GM18517 (cell line): Measurements from ENCODE around the gene WTIP.
"Not testable (repeated sequence)": the region's sequence is repeated elsewhere in the genome, so short reads cannot be mapped to it uniquely, and the experiment has no call there.

ENCODE experiments used
- ATAC-seq: cut with Tn5 transposase; IDR thresholded peaks from one replicate; pipeline ENCODE4 v1.9.1; 2021; ENCODE audit warnings: mild to moderate bottlenecking, moderate library complexity; ENCODE audit not compliant: unreplicated experiment

The WTIP gene

DNA sequence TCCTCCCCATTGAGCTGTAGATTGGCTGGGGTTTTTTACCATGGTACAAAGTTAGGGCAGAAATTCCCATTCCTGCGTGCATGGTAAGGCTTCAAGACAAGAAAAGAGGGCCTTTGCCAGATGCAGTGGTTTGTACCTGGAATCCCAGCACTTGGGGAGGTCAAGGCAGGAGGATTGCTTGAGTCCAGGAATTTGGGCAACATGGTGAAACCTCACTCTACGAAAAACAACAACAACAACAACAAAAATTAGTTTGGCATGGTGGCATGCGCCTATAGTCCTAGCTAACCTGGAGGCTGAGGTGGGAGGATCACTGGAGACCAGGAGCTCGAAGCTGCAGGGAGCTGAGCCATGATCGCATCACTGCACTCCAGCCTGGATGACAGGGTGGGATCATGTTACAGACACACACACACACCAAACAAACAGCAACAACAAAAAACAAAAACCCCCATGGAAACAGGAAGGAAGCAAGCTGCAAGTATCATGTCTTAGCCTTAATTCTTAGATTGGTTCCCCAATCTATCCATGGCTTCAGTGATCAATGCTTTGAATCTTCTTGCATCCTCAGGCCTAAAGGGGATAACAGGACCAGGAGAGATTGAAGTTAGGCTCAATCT, 5.5 kb upstream of the WTIP start:
- no peak for ATAC-seq

DNA sequence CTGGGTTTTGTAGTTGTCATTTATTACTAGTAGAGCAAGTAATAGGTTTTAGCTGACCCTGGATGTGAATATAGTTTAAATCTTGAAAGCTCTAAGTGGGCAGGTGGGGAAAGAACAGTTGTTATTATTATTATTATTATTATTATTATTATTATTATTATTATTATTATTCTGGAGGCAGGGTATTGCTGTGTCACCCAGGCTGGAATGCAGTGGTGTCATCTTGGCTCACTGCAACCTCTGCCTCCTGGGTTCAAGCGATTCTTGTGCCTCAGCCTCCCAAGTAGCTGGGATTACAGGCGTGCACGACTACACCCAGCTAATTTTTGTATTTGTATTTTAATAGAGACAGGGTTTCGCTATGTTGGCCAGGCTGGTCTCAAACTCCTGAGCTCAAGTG, 3.1 kb upstream of the WTIP start:
- ATAC-seq, result not testable (repeated sequence)

DNA sequence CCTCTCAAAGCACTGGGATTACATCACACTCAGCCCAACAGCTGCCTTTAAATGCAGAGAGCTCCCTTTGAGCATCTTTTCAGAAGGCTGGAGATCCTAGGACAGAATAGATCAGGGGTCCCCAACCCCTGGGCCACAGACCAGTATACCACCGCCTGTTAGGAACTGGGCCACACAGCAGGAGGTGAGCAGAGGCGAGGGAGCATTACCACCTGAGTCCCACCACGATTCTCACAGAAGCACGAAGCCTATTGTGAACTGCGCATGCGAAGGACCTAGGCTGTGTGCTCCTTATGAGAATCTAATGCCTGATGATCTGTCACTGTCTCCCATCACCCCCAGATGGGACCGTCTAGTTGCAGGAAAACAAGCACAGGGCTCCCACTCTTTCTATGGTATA, 2.2 kb upstream of the WTIP start:
- ATAC-seq, result no peak

DNA sequence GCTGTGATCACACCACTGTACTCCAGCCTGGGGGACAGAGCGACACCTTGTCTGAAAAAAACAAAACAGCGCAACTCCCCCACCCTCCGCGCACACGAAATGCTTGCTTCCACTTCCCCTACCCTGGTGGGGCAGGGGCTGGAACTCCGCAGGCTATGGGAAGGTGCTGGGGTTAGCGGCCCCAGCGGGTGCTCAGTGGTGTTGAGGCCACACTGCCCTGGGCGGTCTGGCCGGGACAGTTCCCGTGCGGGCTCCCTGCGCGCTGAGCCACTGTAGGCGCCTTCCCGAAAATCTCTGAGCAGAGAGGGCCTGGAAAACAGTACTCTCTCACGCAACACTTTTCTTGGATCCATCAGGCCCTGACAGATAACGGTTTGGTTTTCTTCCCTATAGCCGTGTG, 1.1 kb upstream of the WTIP start:
- ATAC-seq, result no peak

DNA sequence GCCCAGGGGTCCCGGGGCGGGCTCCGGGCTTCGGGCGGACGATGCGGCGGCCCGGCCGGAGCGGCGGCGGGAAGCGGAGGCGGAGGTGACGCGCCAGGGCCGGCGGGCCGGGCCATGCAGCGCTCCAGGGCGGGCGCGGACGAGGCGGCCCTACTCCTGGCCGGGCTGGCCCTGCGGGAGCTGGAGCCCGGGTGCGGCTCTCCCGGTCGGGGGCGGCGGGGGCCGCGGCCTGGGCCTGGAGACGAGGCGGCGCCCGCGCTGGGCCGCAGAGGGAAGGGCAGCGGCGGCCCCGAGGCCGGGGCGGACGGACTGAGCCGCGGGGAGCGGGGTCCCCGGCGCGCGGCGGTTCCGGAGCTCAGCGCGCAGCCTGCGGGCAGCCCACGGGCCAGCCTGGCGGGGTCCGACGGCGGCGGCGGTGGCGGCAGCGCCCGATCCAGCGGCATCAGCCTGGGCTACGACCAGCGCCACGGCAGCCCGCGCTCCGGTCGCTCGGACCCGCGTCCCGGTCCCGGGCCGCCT, 362 bp downstream of the WTIP start:
- no peak for ATAC-seq

DNA sequence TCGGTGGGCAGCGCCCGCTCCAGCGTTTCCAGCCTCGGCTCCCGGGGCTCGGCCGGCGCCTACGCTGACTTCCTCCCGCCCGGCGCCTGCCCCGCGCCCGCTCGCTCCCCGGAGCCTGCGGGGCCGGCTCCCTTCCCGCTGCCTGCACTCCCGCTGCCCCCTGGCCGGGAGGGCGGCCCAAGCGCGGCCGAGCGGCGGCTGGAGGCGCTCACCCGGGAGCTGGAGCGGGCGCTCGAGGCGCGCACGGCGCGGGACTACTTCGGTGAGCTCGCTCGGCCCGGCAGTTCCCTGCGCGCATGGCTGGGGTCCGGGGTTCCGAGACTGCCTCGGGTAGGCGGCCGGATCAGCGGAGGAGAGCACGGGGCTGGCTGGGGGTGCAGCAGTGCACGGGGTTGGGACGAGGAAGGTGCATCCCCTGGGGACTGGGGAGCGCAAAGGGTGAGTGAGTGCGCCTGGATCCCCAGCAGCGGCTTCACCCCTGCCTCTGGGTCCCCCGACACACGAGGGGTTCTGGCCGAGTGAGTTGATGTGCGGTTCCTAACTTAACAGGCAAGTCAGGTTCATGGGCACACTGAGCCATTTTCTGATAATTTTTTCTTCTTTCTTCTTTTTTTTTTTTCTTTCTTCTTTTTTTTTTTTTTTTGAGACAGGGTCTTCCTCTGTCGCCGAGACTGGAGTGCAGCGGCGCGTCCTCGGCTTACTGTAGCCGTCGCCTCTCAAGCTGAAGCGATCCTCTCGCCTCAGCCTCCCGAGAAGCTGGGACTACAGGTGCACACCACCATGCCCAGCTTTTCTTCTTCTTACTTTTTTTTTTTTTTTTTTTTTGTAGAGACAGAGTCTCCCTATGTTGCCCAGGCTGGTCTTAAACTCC, 1.1 kb downstream of the WTIP start:
- ATAC-seq, result no peak

DNA sequence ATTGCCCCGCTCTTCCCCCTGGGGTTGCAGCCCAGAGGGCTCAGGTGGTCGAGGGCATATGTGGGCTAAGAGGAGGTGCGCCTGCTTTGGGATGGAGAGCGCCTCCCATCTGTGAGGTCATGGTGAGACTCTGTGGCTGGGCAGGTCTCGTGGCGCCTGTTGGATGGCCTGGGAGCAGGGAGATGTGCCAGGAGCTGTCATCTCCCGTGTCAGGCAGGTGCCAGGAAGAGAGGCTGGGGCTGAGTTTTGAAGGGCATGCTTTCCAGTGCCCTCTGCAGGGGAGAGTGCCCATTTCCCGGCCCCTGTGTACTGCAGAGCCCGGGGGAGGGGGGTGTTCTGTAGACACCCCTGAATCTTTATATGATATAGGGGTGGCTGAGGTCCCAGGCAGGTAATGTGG, 2.8 kb downstream of the WTIP start:
- ATAC-seq, result no peak

DNA sequence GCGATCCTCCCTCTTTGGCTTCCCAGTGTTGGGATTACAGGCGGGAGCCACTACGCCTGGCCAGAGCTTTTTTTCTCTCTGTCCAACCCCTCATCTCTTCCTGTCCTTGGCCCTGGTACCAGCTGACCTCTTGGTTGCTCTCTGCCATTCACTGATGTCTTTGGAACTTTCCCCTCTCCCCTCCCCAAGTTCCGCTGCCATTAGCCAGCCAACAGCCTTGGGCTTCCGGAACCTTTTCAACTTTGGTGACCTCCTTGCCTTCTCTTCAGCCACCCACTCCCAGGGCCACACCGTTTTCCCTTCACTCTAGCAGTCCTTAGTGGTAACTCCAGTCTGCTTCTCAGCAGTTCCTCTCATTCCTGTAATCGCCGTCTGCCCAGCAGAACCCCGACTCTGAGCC, 4.3 kb downstream of the WTIP start:
- no peak for ATAC-seq

DNA sequence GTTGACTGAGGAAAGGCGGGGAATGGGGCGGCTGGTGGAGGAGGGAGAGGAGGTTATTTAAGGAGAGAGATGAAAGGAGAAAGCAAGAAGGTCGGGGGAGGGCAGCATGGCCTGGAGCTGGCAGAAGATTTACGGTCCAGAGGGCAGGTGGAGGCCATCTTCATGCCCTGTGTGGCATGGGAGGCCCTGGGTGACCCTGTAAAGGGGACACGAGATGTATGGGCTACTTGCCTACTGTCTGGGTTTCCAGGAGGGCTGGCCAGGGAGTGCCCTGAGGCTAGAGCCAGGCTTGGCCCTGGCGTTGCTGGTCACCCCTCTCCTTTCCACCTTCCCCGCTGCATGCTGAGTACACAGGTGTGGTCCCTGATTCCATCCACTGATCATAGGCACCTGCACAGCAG, 6.1 kb downstream of the WTIP start:
- ATAC-seq, result no peak

DNA sequence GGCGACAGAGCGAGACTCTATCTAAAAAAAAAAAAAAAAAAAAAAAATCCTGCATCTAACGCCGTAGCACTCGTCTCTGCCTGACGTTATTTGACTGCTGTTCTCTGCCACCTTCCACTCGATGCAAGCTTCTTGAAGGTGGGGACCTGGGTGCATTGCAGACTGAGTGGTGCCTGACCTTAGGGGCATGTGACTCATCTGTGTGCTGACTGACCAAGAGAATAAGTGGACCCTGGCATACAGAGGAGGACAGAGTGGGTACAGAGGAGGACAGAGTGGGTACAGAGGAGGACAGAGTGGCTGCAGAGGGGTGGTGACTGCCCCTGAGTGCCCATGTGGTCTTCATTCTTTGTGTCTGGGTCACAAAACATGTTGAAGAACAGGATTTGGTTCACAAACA, 7.6 kb downstream of the WTIP start:
- no peak for ATAC-seq

DNA sequence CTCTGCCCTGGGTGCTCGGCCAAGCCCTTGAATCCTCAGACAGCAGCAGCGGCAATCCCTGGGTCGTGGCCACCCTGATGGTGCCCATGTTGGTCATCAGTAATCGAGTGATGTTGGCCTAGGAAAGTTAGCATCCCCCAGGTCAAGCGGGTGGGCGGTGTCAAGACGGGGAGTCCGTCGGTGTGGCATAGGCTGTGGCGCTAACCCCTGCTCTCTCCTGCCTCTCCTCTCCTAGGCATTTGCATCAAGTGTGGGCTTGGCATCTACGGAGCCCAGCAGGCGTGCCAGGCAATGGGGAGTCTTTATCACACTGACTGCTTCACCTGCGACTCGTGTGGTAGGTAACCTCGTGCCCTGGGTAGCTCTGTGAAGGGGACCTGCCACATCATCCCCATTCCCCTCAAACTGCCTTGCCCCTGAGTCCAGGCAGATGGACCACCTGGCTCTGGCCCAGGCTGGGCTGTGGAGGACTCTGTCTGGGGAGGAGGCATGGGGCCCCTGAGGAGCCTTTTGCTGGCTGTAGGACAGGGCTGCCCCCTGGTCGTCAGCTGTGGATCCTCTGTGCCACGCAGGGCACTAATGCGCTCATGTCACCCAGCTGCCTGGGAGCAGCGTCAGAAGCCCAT, 8.7 kb downstream of the WTIP start:
- ATAC-seq, result no peak

DNA sequence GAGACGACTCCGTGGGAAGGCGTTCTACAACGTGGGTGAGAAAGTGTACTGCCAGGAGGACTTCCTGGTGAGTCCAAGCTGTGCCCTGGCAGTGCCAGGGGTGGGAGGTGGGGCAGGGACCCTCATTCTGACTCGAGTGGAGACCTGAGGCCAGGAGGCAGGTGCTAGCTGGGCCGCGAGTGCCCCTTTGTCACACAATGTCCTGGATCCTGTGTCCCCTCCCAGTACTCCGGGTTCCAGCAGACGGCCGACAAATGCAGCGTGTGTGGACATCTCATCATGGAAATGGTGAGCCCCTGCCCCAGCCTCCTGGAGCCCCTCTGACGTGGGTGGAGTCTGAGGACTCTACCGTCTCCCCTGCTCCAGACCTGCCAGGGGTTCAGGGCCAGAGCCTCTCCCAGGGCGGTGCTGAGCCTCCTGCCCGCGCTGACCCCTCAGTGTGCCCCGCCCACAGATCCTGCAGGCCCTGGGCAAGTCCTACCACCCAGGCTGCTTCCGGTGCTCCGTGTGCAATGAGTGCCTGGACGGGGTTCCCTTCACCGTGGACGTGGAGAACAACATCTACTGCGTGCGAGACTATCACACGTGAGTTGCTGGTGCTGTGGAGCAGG, 11.6 kb downstream of the WTIP start:
- no peak for ATAC-seq

DNA sequence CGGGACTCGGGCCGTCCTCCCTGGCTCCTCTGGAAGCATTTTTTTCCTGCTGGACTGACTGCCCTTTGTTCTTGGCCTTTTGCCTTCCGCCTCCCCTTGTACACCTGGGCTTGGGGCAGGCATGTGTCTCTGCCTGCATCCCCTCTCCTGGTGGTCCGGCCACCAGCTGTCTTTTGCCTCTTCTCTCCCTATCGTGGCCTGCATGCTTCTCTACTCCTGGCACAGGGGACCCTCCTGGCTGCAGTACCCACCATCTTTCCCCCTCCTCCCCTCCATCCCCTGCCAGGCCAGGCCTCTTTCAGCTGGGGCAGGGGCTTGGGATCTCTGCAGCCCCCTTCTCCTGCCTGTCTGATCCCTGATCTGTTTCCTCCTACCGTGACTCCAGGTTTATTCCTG, 12.1 kb downstream of the WTIP start:
- ATAC-seq, result no peak

DNA sequence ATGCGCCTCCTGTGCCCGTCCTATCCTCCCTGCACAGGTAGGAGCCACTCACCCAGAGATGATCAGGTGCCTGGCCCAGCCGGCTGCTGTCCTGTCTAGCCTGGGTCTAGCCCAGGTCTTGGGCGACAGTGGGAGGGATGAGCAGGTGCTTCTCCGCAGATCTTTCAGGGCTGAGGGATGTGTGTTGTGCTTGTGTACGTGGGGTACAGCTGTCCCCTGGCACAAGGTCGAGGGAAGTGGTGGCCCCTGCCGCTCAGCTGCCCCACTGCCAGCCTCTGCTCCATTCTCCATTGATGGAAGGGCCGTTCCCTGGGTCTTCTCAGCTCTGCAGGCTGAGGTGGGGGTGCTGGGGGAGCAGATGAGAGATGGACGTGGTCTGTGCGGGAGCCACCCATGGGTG, 13.0 kb downstream of the WTIP start:
- ATAC-seq, result no peak

DNA sequence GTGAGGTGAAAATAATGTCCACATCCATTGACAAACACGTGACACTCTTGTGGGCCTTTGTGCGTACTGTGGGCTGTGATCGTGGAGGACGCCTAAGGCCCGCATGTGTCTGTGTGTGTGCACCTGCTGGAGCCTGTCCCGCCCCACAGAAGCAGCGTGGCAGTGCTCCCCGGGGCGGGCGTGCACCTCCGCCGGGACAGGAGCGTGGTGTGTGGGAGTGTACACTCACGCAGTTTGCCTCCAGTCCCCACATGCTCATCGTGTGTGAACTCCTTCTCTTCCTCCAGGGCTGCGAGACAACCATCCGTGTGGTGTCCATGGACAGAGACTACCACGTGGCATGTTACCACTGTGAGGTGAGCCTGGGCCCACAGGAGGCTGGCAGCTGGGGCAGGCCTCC, 13.9 kb downstream of the WTIP start:
- ATAC-seq, result no peak

DNA sequence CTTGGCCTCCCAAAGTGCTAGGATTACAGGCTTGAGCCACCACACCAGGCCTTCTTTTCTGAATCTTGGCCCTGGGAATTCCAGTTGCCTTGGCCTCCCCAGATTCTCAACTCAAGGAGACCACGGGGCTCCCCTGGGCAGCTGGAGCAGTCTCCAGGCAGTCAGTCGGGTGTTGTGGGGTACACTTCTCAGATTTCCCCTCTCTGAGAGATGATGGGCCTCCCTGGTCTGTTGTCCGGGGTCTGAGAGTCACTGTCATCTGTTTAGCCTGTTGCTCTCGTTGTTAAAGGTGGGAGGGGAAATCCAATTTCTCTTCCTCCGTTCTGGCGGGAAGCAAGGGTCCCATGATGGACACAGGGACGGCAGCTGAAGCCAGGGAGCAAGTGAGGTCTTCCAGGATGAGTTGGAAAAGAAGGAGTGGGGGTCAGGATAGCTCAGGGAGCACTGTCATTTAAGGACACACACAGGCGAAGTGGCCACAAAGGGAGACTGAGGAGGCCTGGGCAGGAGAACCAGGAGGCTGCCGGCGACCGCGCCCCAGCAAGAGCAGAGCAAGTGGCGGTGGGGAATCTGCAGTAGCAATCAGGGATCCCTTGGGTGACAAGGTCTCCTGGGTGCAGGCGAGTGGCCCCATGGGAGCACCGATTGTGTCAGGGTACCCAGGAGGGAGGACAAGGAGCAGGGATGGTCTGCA, 15.7 kb downstream of the WTIP start:
- ATAC-seq, result no peak

DNA sequence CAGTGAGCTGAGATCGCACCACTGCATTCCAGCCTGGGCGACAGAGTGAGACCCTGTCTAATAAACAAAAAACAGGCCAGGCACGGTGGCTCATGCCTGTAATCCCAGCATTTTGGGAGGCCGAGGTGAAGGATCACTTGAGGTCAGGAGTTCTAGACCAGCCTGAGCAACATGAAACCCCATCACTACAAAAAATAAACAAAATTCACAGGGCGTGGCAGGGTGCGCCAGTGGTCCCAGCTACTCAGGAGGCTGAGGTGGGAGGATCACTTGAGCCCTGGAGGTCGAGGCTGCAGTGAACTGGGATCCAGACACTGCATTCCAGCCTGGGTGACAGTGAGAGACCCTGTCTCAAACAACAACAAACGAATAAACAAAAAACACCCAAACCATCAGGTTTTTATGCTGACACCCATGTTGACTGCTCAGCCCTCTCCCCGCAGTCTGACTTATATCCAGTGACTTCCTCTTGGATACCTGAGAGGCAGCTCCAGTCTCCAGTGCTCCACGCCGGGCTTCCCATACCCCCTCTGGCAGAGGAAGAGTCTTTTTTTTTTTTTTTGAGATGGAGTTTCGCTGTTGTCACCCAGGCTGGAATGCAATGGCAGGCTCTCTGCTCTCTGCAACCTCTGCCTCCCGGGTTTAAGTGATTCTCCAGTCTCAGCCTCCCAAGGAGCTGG, 17.7 kb downstream of the WTIP start:
- no peak for ATAC-seq

DNA sequence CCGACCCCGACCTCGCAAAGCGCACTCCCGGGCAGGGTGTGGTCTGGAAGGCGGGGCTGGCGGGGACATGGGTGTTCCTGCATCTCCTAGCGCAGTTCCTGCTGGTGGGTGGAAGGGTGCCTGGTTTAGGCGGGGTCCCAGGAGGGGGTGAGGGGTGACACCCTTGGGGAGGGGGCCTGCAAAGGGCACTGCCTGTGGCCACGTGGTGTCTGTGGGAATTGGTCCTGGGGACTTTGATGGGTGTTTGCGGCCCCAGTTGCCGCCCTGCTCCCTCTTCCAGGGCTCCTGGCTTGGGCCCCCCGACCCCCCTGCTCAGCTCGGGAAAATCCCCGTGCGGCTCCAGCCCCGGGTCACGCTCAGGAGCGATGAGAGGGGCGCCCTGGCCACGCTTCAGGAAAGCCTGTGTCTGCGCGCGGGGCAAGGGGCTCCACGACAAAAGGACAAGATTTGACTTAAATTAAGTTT, 19.1 kb downstream of the WTIP start:
- no peak for ATAC-seq

DNA sequence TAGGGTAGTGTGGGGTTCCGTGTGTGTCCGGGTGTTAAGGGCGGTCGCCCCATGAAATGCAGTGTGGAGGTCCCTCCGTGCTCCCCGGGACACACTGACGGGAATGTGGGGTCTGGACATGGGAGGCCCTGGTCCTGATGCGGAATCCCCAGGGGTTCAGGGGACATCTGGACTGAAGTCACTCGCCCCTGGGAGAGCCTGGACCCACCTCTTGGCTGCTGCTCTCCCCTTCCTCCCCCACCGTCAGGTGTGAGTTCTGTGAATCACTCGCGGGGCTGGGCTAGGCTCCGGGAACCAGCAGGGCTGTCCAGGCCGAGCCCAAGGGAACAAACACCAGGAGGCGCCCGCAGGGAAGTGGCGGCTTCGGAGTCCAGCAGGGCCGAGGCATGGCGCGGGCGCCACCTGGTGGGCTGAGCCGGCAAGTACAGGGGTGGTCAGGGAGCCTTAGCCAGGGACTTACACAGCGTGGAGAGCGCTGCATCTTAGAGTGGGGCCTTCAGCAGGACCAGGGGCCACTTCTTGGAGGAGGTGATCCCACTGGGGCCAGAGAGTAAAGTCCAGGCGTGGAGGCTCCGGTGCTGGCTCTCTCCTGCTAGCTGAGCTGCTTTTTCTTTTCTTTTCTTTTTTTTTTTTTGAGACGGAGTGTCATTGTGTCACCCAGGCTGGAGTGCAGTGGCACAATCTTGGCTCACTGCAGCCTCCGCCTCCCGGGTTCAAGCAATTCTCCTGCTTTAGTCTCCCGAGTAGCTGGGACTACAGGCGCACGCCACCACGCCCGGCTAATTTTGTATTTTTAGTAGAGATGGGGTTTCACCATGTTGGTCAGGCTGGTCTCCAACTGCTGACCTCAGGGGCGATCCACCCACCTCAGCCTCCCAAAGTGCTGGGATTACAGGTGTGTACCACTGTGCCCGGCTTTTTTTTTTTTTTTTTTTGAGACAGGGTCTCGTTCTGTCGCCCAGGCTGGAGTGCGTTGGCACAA, 20.1 kb downstream of the WTIP start:
- no peak for ATAC-seq
